H1 (cell line): ENCODE data around the gene GMEB2. TPM values are rescaled to one million over a fixed set of nuclear protein-coding genes. Genes with fewer than 3 reads are reported as not detected.

Experiments used
- CTCF ChIA-PET: fragments of 300-600 bp; sonication (Branson Sonifier 250); formaldehyde crosslinking; loops from one replicate; lab custom pipeline; 2021; ENCODE audit not compliant: partially characterized antibody; lab: Charles Lee
- POLR2A ChIA-PET: fragments of 300-600 bp; sonication (Branson Sonifier 250); formaldehyde crosslinking; loops from one replicate; lab custom pipeline; 2021; ENCODE audit warnings: inconsistent platforms; ENCODE audit not compliant: partially characterized antibody; lab: Charles Lee
- DNase-seq, 2 experiments: peaks; one replicate each; pipeline versions ENCODE4 v3.0.0 to v3.0.0-alpha.2; 2010 to 2022; ENCODE audit warnings: low spot score in 2 of 2, low read depth in 1 of 2, mixed read lengths in 1 of 2
- FAIRE-seq: peaks from 2 replicates; lab custom pipeline; 2011; peaks lifted over from hg19 to GRCh38; lab: Jason Lieb, UNC
- H2AFZ ChIP-seq: 2 replicates; pipeline ENCODE4 v1.8.1; 2012; ENCODE audit warnings: low read length, inconsistent platforms
- H2AK5ac ChIP-seq: 2 replicates; pipeline ENCODE4 v1.6.1; 2013; ENCODE audit warnings: low read depth, low read length
- H2BK120ac ChIP-seq: replicated peaks from 2 replicates; pipeline ENCODE3; 2013; ENCODE audit warnings: low read depth, low read length, inconsistent platforms
- H2BK12ac ChIP-seq: 2 replicates; pipeline ENCODE4 v1.6.1; 2013; ENCODE audit warnings: low read depth, low read length
- H2BK15ac ChIP-seq: 2 replicates; pipeline ENCODE4 v1.6.1; 2013; ENCODE audit warnings: low read length
- H2BK20ac ChIP-seq: 2 replicates; pipeline ENCODE4 v1.6.1; 2013; ENCODE audit warnings: low read length
- H2BK5ac ChIP-seq: 2 replicates; pipeline ENCODE4 v1.6.1; 2013; ENCODE audit warnings: low read depth, low read length
- H3K14ac ChIP-seq: 2 replicates; pipeline ENCODE4 v1.6.1; 2013; ENCODE audit warnings: inconsistent platforms; ENCODE audit not compliant: insufficient read length
- H3K18ac ChIP-seq: 2 replicates; pipeline ENCODE4 v1.6.1; 2013; ENCODE audit warnings: low read length; ENCODE audit errors: extremely low read depth
- H3K23ac ChIP-seq: 2 replicates; pipeline ENCODE4 v1.6.1; 2013; ENCODE audit warnings: inconsistent platforms; ENCODE audit not compliant: insufficient read length
- H3K23me2 ChIP-seq: 2 replicates; pipeline ENCODE4 v1.6.1; 2013; ENCODE audit warnings: low read depth, low read length
- H3K27ac ChIP-seq: 2 replicates; pipeline ENCODE4 v1.6.1; 2011; ENCODE audit warnings: low read depth, low read length, inconsistent platforms
- H3K27me3 ChIP-seq, 4 experiments: replicated peaks in 1 of 4; 1 replicate in 1 of 4; 2 replicates in 3 of 4; pipeline versions ENCODE4 v1.6.1 to v1.8.1; 2011 to 2013; ENCODE audit warnings: low read length in 3 of 4, mild to moderate bottlenecking in 3 of 4, inconsistent platforms in 2 of 4, mixed read lengths in 2 of 4, moderate library complexity in 1 of 4; ENCODE audit not compliant: control insufficient read depth in 3 of 4, insufficient read depth in 3 of 4; ENCODE audit errors: extremely low read depth in 1 of 4
- H3K36me3 ChIP-seq, 4 experiments: 2 replicates each; pipeline versions ENCODE4 v1.6.1 to v1.8.1; 2011 to 2013; ENCODE audit warnings: mild to moderate bottlenecking in 4 of 4, low read length in 3 of 4, moderate library complexity in 2 of 4, control low read depth in 1 of 4, inconsistent platforms in 1 of 4; ENCODE audit not compliant: insufficient read depth in 4 of 4, control insufficient read depth in 2 of 4
- H3K4ac ChIP-seq: replicated peaks from 2 replicates; pipeline ENCODE3; 2013; ENCODE audit warnings: low read length, low read depth, mixed read lengths, inconsistent platforms; ENCODE audit not compliant: insufficient read length
- H3K4me1 ChIP-seq, 4 experiments: replicated peaks in 1 of 4; 1 replicate in 1 of 4; 2 replicates in 3 of 4; pipeline versions ENCODE4 v1.6.1 to v1.8.1; 2011 to 2013; ENCODE audit warnings: low read length in 3 of 4, inconsistent platforms in 2 of 4, mixed read lengths in 1 of 4; ENCODE audit not compliant: insufficient read depth in 4 of 4, control insufficient read depth in 3 of 4
- H3K4me2 ChIP-seq, 2 experiments: 2 replicates each; pipeline versions ENCODE4 v1.6.1 to v1.8.1; 2011 to 2013; ENCODE audit warnings: low read depth in 2 of 2, low read length in 2 of 2, control low read depth in 1 of 2, inconsistent platforms in 1 of 2, mild to moderate bottlenecking in 1 of 2; ENCODE audit not compliant: insufficient read depth in 1 of 2
- H3K4me3 ChIP-seq, 4 experiments: fragments of 200-600, 300-600 bp in 1 of 4; sonication (generic), shearing (Covaris generic), sonication (Bioruptor Twin) in 1 of 4; 2 replicates each; pipeline versions ENCODE4 v1.5.1 to v1.8.1; 2011 to 2016; ENCODE audit warnings: low read length in 4 of 4, low read depth in 3 of 4, control low read depth in 2 of 4, inconsistent platforms in 2 of 4, mild to moderate bottlenecking in 2 of 4, mixed read lengths in 1 of 4, moderate library complexity in 1 of 4; ENCODE audit not compliant: insufficient read depth in 2 of 4; ENCODE audit errors: extremely low read depth in 1 of 4
- H3K56ac ChIP-seq: replicated peaks from 2 replicates; pipeline ENCODE3; 2013; ENCODE audit warnings: low read depth, mild to moderate bottlenecking, mixed read lengths, low read length, inconsistent platforms; ENCODE audit not compliant: insufficient read length
- H3K79me1 ChIP-seq: 2 replicates; pipeline ENCODE4 v1.6.1; 2013; ENCODE audit warnings: low read depth, low read length, control low read depth
- H3K79me2 ChIP-seq, 2 experiments: 2 replicates each; pipeline versions ENCODE4 v1.6.1 to v1.8.1; 2012 to 2013; ENCODE audit warnings: low read length in 2 of 2, mild to moderate bottlenecking in 2 of 2, inconsistent platforms in 1 of 2; ENCODE audit not compliant: insufficient read depth in 2 of 2, control insufficient read depth in 1 of 2
- H3K9ac ChIP-seq, 4 experiments: replicated peaks in 1 of 4; 1 replicate in 1 of 4; 2 replicates in 3 of 4; pipeline versions ENCODE4 v1.6.1 to v1.8.1; 2011 to 2013; ENCODE audit warnings: low read depth in 3 of 4, low read length in 3 of 4, control low read depth in 2 of 4, mild to moderate bottlenecking in 2 of 4, moderate library complexity in 2 of 4, inconsistent platforms in 1 of 4; ENCODE audit errors: extremely low read depth in 1 of 4
- H3K9me3 ChIP-seq, 2 experiments: 2 replicates each; pipeline versions ENCODE4 v1.6.1 to v1.8.1; 2012 to 2013; ENCODE audit warnings: mild to moderate bottlenecking in 2 of 2, moderate library complexity in 2 of 2, control low read depth in 1 of 2, inconsistent platforms in 1 of 2, low read depth in 1 of 2, low read length in 1 of 2, mixed read lengths in 1 of 2; ENCODE audit not compliant: insufficient read depth in 2 of 2
- H4K20me1 ChIP-seq, 2 experiments: replicated peaks in 1 of 2; 2 replicates each; pipeline versions ENCODE3 to v1.8.1; 2011 to 2013; ENCODE audit warnings: inconsistent platforms in 2 of 2, low read length in 2 of 2, mild to moderate bottlenecking in 1 of 2; ENCODE audit not compliant: insufficient read depth in 2 of 2, control insufficient read depth in 1 of 2
- H4K5ac ChIP-seq: 2 replicates; pipeline ENCODE4 v1.6.1; 2013; ENCODE audit warnings: low read length, low read depth, mixed read lengths, inconsistent platforms; ENCODE audit not compliant: insufficient read length
- H4K8ac ChIP-seq: 2 replicates; pipeline ENCODE4 v1.8.0; 2013; ENCODE audit warnings: mild to moderate bottlenecking, moderate library complexity, low read length, inconsistent platforms; ENCODE audit not compliant: insufficient read depth; ENCODE audit errors: extremely low read depth
- H4K91ac ChIP-seq: replicated peaks from 2 replicates; pipeline ENCODE3; 2013; ENCODE audit warnings: low read length, mixed read lengths, inconsistent platforms; ENCODE audit not compliant: insufficient read length
- CHD2 ChIP-seq: IDR thresholded peaks from 2 replicates; pipeline ENCODE4 v1.6.1; 2012; ENCODE audit warnings: low read length, improper control_type of control experiment
- CTBP2 ChIP-seq: IDR thresholded peaks from 2 replicates; pipeline ENCODE4 v1.7.0; 2011; ENCODE audit warnings: borderline replicate concordance, mild to moderate bottlenecking, moderate library complexity, mixed read lengths, low read length; ENCODE audit not compliant: insufficient read depth, insufficient read length
- HDAC2 ChIP-seq, 2 experiments: fragments of 300-600 bp in 1 of 2; sonication (generic) in 1 of 2; IDR thresholded peaks; 2 replicates each; pipeline ENCODE4 v1.6.1; 2011 to 2012; ENCODE audit warnings: low read depth in 2 of 2, low read length in 2 of 2, mild to moderate bottlenecking in 2 of 2, moderate library complexity in 2 of 2, borderline replicate concordance in 1 of 2, inconsistent platforms in 1 of 2
- JUND ChIP-seq: IDR thresholded peaks from 2 replicates; pipeline ENCODE4 v1.6.1; 2011; ENCODE audit warnings: mild to moderate bottlenecking, improper control_type of control experiment, low read length
- KDM1A ChIP-seq: fragments of 200-600, 300-600 bp; sonication (generic); IDR thresholded peaks from 2 replicates; pipeline ENCODE4 v1.7.1; 2016; ENCODE audit warnings: mild to moderate bottlenecking, low read length, borderline replicate concordance
- PHF8 ChIP-seq: fragments of 200-600 bp; sonication (generic); conservative IDR thresholded peaks from 2 replicates; pipeline ENCODE4 v1.7.1; 2012; ENCODE audit warnings: low read depth, mild to moderate bottlenecking, inconsistent platforms, low read length, moderate library complexity
- SIX5 ChIP-seq: IDR thresholded peaks from 2 replicates; pipeline ENCODE4 v1.6.1; 2011; ENCODE audit warnings: mild to moderate bottlenecking, low read depth, low read length
- SP4 ChIP-seq: IDR thresholded peaks from 2 replicates; pipeline ENCODE4 v1.6.1; 2012; ENCODE audit warnings: low read length, inconsistent platforms
- TCF12 ChIP-seq: IDR thresholded peaks from 2 replicates; pipeline ENCODE4 v1.6.1; 2011; ENCODE audit warnings: low read depth, mild to moderate bottlenecking, low read length
- ZNF274 ChIP-seq: IDR thresholded peaks from 2 replicates; pipeline ENCODE4 v1.7.0; 2012; ENCODE audit warnings: low read length, borderline replicate concordance; ENCODE audit errors: extremely low read depth
- WGBS, 2 experiments: shearing (Covaris generic) in 1 of 2; methylation state at CpG; one replicate each; pipeline versions ENCODE4 v1.1.6 to v1.1.7; 2013 to 2015; ENCODE audit warnings: low lambda C conversion rate in 2 of 2, mixed read lengths in 2 of 2, inconsistent platforms in 1 of 2, low coverage in 1 of 2, missing lambda C conversion rate in 1 of 2; ENCODE audit not compliant: insufficient replicate concordance in 2 of 2, insufficient coverage in 1 of 2, insufficient read length in 1 of 2; ENCODE audit errors: extremely low coverage in 1 of 2, missing lambda C conversion rate in 1 of 2; 5-methylcytosine and 5-hydroxymethylcytosine counted together
- polyA plus RNA-seq, 7 experiments: library from polyadenylated mRNA; depleted of rRNA in 3 of 7; stranded (reverse) in 5 of 7; unstranded in 2 of 7; fragments of >200 nt in 5 of 7; fragments of 200-250 nt in 2 of 7; gene quantifications; 1 replicate in 5 of 7; 2 replicates in 1 of 7; 4 replicates in 1 of 7; pipeline versions ENCODE4 v1.2.1 to v1.2.3, GENCODE V29; 2011 to 2013; ENCODE audit warnings: missing spikeins in 2 of 7, mixed read lengths in 2 of 7
- total RNA-seq: library from RNA; stranded (reverse); fragmentation: NEBNext Ultra II Directional; extraction: Animal tissue kit (Norgen Biotek cat#: 25700); gene quantifications from 2 replicates; pipeline ENCODE4 v1.2.1, GENCODE V29; 2021
- TF ChIP-seq, protein P1 (sequence below): IDR thresholded peaks from 2 replicates; pipeline ENCODE4 v1.6.1; 2011; ENCODE audit warnings: low read depth, mild to moderate bottlenecking, low read length; ENCODE audit not compliant: insufficient read depth
- TF ChIP-seq, protein P2 (sequence below): IDR thresholded peaks from 2 replicates; pipeline ENCODE4 v1.6.1; 2012; ENCODE audit warnings: low read length, inconsistent platforms

GMEB2 gene
- total and polyA plus RNA-seq, 2 of the 8 experiments (the other 6 are each of a cell fraction or from before 2014, with no cell fraction given): 12.9 to 14.2 TPM

- no peak overlapping the region for H3K4ac ChIP-seq
- H3K27ac ChIP-seq: no peak overlapping the region
- H2BK15ac ChIP-seq: no peak overlapping the region
- H3K4me2 ChIP-seq: no peak overlapping the region
- no peaks in the 10 kb centered on the region for H3K27me3 ChIP-seq
- H3K14ac ChIP-seq: no peak overlapping the region
- no peak overlapping the region for H2BK20ac ChIP-seq
- H4K20me1 ChIP-seq: peaks cover 0 to 4% of the 10 kb centered on the region in 2 experiments
- CTCF ChIA-PET: interaction anchor here (1.1 kb wide), 1 partner anchor 58 kb away, joined by 3 read pairs; no protein-coding TSS in a partner anchor
- H3K79me2 ChIP-seq: no peaks in the 10 kb centered on the region
- no peaks in the 10 kb centered on the region for H3K23me2 ChIP-seq
- no peak overlapping the region for H2BK12ac ChIP-seq
- no peak overlapping the region for H3K23ac ChIP-seq
- POLR2A ChIA-PET: no interaction called here
- H3K9ac ChIP-seq: no peak overlapping the region
- H3K9me3 ChIP-seq: no peaks in the 10 kb centered on the region
- no peak overlapping the region for H2BK120ac ChIP-seq
- H3K36me3 ChIP-seq: peaks cover 2 to 22% (median 7%) of the 10 kb centered on the region in 4 experiments; a peak in 6 of 8 replicates
- peaks cover 2% of the 10 kb centered on the region; the same call in 1 of the 2 replicates for H3K79me1 ChIP-seq
- H2AK5ac ChIP-seq: no peak overlapping the region
- H2AFZ ChIP-seq: no peak overlapping the region
- no peak overlapping the region for H3K56ac ChIP-seq
- no peak overlapping the region for H2BK5ac ChIP-seq
- no peak overlapping the region for H4K5ac ChIP-seq
- no peak overlapping the region for H3K4me3 ChIP-seq
- H3K18ac ChIP-seq: no peak overlapping the region
- H4K8ac ChIP-seq: no peak overlapping the region
- WGBS, 2 experiments: 88% methylated on average over 6 of the region's 6 CpGs; no CpG with 5 or more reads in 1 of the 2 experiments
- H4K91ac ChIP-seq: no peak overlapping the region
- no peaks in the 10 kb centered on the region for H3K4me1 ChIP-seq
- DNase-seq (no peak), FAIRE-seq (no peak)
- TF ChIP-seq CTBP2: no peak
- no peak for TF ChIP-seq CHD2
- TF ChIP-seq HDAC2 (IDR thresholded peaks at IDR 0.05; ENCODE audit: borderline replicate concordance in 1 of 2, low read depth in 2 of 2, low read length in 2 of 2): no peak
- TF ChIP-seq, protein P1, sequence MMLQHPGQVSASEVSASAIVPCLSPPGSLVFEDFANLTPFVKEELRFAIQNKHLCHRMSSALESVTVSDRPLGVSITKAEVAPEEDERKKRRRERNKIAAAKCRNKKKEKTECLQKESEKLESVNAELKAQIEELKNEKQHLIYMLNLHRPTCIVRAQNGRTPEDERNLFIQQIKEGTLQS: no peak
- TF ChIP-seq SP4: no peak
- TF ChIP-seq PHF8: no peak
- no peak for TF ChIP-seq KDM1A
- no peak for TF ChIP-seq JUND
- no peak for TF ChIP-seq SIX5
- TF ChIP-seq TCF12: no peak
- TF ChIP-seq ZNF274: no peak
- TF ChIP-seq, protein P2, sequence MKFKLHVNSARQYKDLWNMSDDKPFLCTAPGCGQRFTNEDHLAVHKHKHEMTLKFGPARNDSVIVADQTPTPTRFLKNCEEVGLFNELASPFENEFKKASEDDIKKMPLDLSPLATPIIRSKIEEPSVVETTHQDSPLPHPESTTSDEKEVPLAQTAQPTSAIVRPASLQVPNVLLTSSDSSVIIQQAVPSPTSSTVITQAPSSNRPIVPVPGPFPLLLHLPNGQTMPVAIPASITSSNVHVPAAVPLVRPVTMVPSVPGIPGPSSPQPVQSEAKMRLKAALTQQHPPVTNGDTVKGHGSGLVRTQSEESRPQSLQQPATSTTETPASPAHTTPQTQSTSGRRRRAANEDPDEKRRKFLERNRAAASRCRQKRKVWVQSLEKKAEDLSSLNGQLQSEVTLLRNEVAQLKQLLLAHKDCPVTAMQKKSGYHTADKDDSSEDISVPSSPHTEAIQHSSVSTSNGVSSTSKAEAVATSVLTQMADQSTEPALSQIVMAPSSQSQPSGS: no peak
These were observed 30.5 kb downstream of the GMEB2 start for GRCh38 chr20:63596423-63596822.
